Measurements from ENCODE around the gene SORCS1. TPM values are rescaled to one million over a fixed set of nuclear protein-coding genes. Genes with fewer than 3 reads are reported as not detected.

SORCS1 gene
- total RNA-seq: 1 to 10 TPM; 4.6 to 9.6 TPM
- polyA plus RNA-seq (ENCODE audit: insufficient read depth, low read depth, low replicate concordance): 2.6 TPM
- long read RNA-seq, donor 1: 0 reads
- long read RNA-seq, donor 2: 0 reads

DNA sequence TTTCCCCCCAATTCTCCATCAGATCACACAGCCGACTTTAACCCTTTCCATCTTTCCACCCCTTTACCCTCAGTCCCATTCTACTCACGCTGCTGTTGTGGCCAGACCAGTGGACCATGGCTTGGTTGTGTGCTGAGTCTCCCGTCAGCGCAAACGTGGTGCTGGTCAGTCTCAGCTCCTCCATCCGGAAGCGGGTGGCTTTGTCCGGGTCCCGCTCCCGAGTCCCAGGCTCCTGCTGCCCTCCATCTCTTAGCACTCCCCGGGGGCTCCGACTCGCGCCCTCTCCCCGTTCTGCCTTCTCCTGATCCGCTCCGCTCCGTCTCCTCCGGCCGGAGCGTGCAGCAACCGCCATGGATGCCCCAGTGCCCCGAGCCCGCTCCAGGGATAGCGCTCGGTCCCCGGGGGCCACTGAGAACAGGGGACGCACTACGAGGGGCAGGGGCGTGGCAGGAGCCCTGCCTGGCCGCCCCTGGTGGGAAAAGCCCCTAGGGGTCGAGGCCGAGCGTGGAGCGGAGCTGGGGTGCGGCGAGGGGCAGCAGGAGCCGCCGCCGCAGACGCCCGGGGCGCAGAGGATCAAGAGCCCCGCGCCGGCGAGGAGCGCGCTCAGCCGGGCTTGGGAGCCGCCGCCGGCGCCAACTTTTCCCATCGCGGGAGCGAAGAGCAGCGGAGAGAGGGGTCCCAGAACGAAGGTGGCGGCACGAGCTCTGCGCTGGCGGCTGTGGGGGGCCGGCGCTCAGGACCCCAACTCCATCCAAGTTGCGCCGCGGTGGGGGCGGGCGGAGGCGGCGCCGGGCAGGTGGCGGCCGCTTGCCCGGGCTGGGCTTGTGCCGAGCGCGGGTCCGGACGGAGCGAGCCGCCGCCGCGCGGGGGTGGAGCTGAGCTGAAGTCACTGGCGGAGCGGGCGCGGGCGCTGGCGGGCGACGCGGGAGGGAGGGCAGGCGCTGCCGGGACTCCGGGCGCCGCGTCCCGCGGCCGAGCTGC lies at the start of gene SORCS1:
Gene SORCS1 (minus strand): TSS at position 826 of the 981 bp plus-strand sequence.
- Histone ChIP-seq H3K4me3 (peak within 1 kb of the TSS; percentile 25 to 64), H3K36me3 (ENCODE audit: low read depth, missing control alignments) (no peaks in the 10 kb centered on the region), H3K9me3 (no peaks in the 10 kb centered on the region), H3K27ac (peak within 1 kb of the TSS in 1 of 2 donors; percentile 39), H3K4me1 (no peaks in the 10 kb centered on the region), H3K27me3 (no peaks in the 10 kb centered on the region)
- DNase-seq: peak; percentile 60
- TF ChIP-seq, protein P1, sequence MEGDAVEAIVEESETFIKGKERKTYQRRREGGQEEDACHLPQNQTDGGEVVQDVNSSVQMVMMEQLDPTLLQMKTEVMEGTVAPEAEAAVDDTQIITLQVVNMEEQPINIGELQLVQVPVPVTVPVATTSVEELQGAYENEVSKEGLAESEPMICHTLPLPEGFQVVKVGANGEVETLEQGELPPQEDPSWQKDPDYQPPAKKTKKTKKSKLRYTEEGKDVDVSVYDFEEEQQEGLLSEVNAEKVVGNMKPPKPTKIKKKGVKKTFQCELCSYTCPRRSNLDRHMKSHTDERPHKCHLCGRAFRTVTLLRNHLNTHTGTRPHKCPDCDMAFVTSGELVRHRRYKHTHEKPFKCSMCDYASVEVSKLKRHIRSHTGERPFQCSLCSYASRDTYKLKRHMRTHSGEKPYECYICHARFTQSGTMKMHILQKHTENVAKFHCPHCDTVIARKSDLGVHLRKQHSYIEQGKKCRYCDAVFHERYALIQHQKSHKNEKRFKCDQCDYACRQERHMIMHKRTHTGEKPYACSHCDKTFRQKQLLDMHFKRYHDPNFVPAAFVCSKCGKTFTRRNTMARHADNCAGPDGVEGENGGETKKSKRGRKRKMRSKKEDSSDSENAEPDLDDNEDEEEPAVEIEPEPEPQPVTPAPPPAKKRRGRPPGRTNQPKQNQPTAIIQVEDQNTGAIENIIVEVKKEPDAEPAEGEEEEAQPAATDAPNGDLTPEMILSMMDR (IDR thresholded peaks at IDR 0.05): peak in 1 of 3 experiments; percentile 4
- no peak for TF ChIP-seq POLR2A (IDR thresholded peaks at IDR 0.05)
- intact Hi-C loops (cut with DNase I; ENCODE audit: low total_unique reads): no loop called here
- WGBS, 2 donors: 3 to 5% methylated on average over 6 to 89 of the region's 105 CpGs

GRCh38 chr10:107214261-107214660 lies 49.8 kb upstream of the SORCS1 start:
- Histone ChIP-seq H3K9me3 (no peaks in the 10 kb centered on the region), H3K27ac (no peak overlapping the region), H3K4me1 (no peaks in the 10 kb centered on the region), H3K4me3 (no peak overlapping the region), H3K36me3 (ENCODE audit: low read depth, missing control alignments) (no peaks in the 10 kb centered on the region), H3K27me3 (no peaks in the 10 kb centered on the region)
- TF ChIP-seq, protein P1 (IDR thresholded peaks at IDR 0.05): no peak
- TF ChIP-seq POLR2A (IDR thresholded peaks at IDR 0.05): no peak
- no peak for DNase-seq
- WGBS, 2 donors: 90 to 92% methylated on average over 2 of the region's 2 CpGs
- intact Hi-C loops (cut with DNase I; ENCODE audit: low total_unique reads): no loop called here

- no peaks in the 10 kb centered on the region for H3K9me3 ChIP-seq
- WGBS, 2 donors: 88 to 93% methylated on average over 8 of the region's 8 CpGs
- DNase-seq: no peak
- no peaks in the 10 kb centered on the region for H3K36me3 ChIP-seq (ENCODE audit: low read depth, missing control alignments)
- H3K27me3 ChIP-seq: no peaks in the 10 kb centered on the region
- intact Hi-C loops (cut with DNase I; ENCODE audit: low total_unique reads): no loop called here
- H3K4me3 ChIP-seq: no peak overlapping the region
- TF ChIP-seq, protein P1 (IDR thresholded peaks at IDR 0.05): no peak
- TF ChIP-seq POLR2A (IDR thresholded peaks at IDR 0.05): no peak
- no peak overlapping the region for H3K27ac ChIP-seq
- no peaks in the 10 kb centered on the region for H3K4me1 ChIP-seq
Measured at GRCh38 chr10:107213861-107214260, 49.4 kb upstream of the SORCS1 start.

DNA sequence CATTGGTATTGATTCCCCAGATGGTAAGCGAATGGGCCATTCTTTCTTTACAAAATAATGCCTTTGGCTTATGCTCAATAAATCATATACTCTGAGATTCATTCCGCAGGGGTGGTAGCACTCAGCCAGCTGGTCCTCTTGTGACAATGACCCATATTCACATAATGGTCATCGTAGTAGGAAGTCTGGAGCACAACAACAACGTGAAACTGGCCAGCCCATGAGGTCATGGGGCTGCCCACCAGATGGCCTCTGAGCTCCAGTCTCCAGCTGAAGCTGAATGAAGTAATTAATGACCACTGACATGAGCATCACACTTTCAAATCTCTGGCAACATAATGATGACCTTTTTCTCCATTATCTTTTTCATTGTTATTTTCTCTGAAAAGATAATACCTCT lies 42.3 kb upstream of the SORCS1 start:
- Histone ChIP-seq H3K4me3 (no peak overlapping the region), H3K4me1 (no peaks in the 10 kb centered on the region), H3K27me3 (no peaks in the 10 kb centered on the region), H3K27ac (no peak overlapping the region), H3K9me3 (no peaks in the 10 kb centered on the region), H3K36me3 (ENCODE audit: low read depth, missing control alignments) (no peaks in the 10 kb centered on the region)
- no peak for DNase-seq
- intact Hi-C loops (cut with DNase I; ENCODE audit: low total_unique reads): no loop called here
- WGBS, 2 donors: 77 to 83% methylated on average over 4 of the region's 4 CpGs
- TF ChIP-seq POLR2A (IDR thresholded peaks at IDR 0.05): no peak
- TF ChIP-seq, protein P1 (IDR thresholded peaks at IDR 0.05): no peak
